Panc1 (cell line): Measurements from ENCODE around the gene IGSF21. TPM values are rescaled to one million over a fixed set of nuclear protein-coding genes. Genes with fewer than 3 reads are reported as not detected.

Experiments used
- ATAC-seq: fragments of 200-7000 bp; cut with Tn5 transposase; 2 replicates; pipeline ENCODE4 v1.9.1; 2020; ENCODE audit warnings: mild to moderate bottlenecking, moderate library complexity
- BruUV-seq: library from RNA; stranded (reverse); fragments of 400-500 nt; replicated peaks from 2 replicates; lab custom pipeline; 2021; lab: Mats Ljungman, UMichigan
- CTCF ChIA-PET: fragments of 300-600 bp; sonication (Branson Sonifier 250); formaldehyde crosslinking; loops from one replicate; lab custom pipeline; 2022; ENCODE audit warnings: antibody characterized with exemption; lab: Charles Lee
- POLR2A ChIA-PET: fragments of 300-600 bp; sonication (Branson Sonifier 250); formaldehyde crosslinking; loops from one replicate; lab custom pipeline; 2022; ENCODE audit warnings: antibody characterized with exemption; lab: Charles Lee
- DNase-seq: peaks from one replicate; pipeline ENCODE4 v3.0.0-alpha.2; 2010; ENCODE audit warnings: low read depth, low spot score
- H3K27ac ChIP-seq: 2 replicates; pipeline ENCODE4 v1.5.1; 2011; ENCODE audit warnings: mild to moderate bottlenecking, low read length, inconsistent platforms
- H3K27me3 ChIP-seq: fragments of 200-500 bp; sonication (Bioruptor generic); 2 replicates; pipeline ENCODE4 v1.6.0; 2014; ENCODE audit warnings: low read length, inconsistent platforms; ENCODE audit not compliant: control insufficient read depth, insufficient read depth
- H3K36me3 ChIP-seq: fragments of 200-500 bp; sonication (Bioruptor generic); 2 replicates; pipeline ENCODE4 v1.5.1; 2014; ENCODE audit warnings: inconsistent platforms, mild to moderate bottlenecking, low read length, moderate library complexity; ENCODE audit not compliant: control insufficient read depth, insufficient read depth
- H3K4me1 ChIP-seq: 2 replicates; pipeline ENCODE4 v1.5.1; 2011; ENCODE audit warnings: inconsistent platforms, mild to moderate bottlenecking, low read length, moderate library complexity; ENCODE audit not compliant: control insufficient read depth, insufficient read depth
- H3K4me3 ChIP-seq, 2 experiments: 2 replicates each; pipeline ENCODE4 v1.5.1; 2011 to 2012; ENCODE audit warnings: low read depth in 2 of 2, low read length in 2 of 2, mild to moderate bottlenecking in 2 of 2, inconsistent platforms in 1 of 2, moderate library complexity in 1 of 2
- H3K9me3 ChIP-seq: fragments of 200-500 bp; sonication (Bioruptor generic); 2 replicates; pipeline ENCODE4 v1.5.1; 2014; ENCODE audit warnings: low read depth, mild to moderate bottlenecking, inconsistent platforms, low read length, moderate library complexity; ENCODE audit not compliant: control insufficient read depth, insufficient read depth
- POLR2AphosphoS5 ChIP-seq: IDR thresholded peaks from 2 replicates; pipeline ENCODE4 v1.6.1; 2012; ENCODE audit warnings: mild to moderate bottlenecking, low read depth, low read length, moderate library complexity
- SIN3A ChIP-seq: IDR thresholded peaks from 2 replicates; pipeline ENCODE4 v1.6.1; 2012; ENCODE audit warnings: low read depth, mild to moderate bottlenecking, low read length, moderate library complexity, borderline replicate concordance; ENCODE audit not compliant: insufficient read depth
- TCF7L2 ChIP-seq: IDR thresholded peaks from 2 replicates; pipeline ENCODE4 v1.6.1; 2011; ENCODE audit warnings: mild to moderate bottlenecking, low read depth, low read length, inconsistent platforms
- in situ Hi-C: cut with HindIII; loops from 2 replicates; pipeline ENCODE4 v1.10.0; 2016; ENCODE audit warnings: low sequenced_read_pairs, low pct_unique_long_range_greater_than_20kb
- intact Hi-C: fragments of 100-400 bp; cut with micrococcal nuclease; formaldehyde crosslinking; loops from one replicate; pipeline ENCODE4 v1.10.0; 2022; ENCODE audit not compliant: unreplicated experiment
- total RNA-seq: library from RNA; stranded (reverse); gene quantifications from one replicate; pipeline ENCODE4 v1.2.1, GENCODE V29; 2021; ENCODE audit not compliant: unreplicated experiment
- TF ChIP-seq, protein P1 (sequence below): fragments of 450-650 bp; IDR thresholded peaks from 2 replicates; pipeline ENCODE4 v1.5.1; 2017; ENCODE audit warnings: mild to moderate bottlenecking
- TF ChIP-seq, protein P2 (sequence below), 2 experiments: IDR thresholded peaks; 2 replicates each; pipeline ENCODE4 v1.6.1; 2011 to 2012; ENCODE audit warnings: low read depth in 2 of 2, control low read depth in 1 of 2, low read length in 1 of 2, mild to moderate bottlenecking in 1 of 2, moderate library complexity in 1 of 2; ENCODE audit not compliant: insufficient read depth in 1 of 2

The IGSF21 gene
- total RNA-seq, 1 experiment from 2014 or later: not detected

DNA sequence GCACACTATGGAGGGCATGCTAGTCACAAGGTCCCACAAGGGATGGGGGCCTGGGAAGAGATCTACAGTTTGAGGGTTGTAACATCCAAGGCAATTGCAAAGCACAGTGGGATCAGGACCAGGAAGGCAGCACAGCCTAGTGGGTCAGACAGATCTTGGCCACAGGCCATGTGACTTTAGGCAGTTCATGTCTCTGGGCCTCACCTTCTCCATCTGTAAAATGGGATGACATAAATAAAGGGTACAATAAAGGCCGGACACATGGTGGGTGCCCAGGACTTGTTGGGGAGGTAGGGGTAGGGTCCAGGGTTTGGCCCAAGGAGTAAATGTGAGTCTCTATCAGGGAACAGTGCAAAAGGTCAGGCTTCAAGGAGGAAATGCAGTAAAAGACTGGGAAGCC, 18.1 kb upstream of the IGSF21 start:
- POLR2A ChIA-PET: no interaction called here

DNA sequence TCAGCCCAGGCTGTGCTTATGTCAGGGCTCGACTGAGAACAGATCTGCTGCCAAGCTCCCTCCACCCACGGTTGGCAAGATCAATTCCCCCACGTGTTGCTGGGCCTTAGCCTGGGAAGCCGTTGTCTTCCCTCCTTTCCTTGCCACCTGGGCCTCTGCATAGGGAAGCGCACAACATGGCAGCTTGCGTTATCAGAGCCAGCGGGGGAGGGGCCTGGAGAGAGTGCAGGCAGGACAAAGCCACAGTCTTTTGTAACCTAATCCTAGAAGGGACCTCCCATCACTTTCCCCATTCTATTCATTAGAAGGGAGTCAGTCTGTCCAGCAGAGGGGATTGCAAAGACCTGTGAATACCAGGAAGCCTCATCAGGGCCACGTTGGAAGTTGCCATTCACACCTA, 17.0 kb upstream of the IGSF21 start:
- CTCF ChIA-PET: no interaction called here
- no peak for ATAC-seq
- BruUV-seq: no TSS peak
- Histone ChIP-seq H3K4me1 (no peaks in the 10 kb centered on the region), H3K4me3 (no peak overlapping the region), H3K27me3 (no peaks in the 10 kb centered on the region; the same call in 1 of the 2 replicates), H3K36me3 (no peaks in the 10 kb centered on the region), H3K9me3 (no peaks in the 10 kb centered on the region), H3K27ac (no peak overlapping the region)
- POLR2A ChIA-PET: no interaction called here
- in situ Hi-C loops: no loop called here
- DNase-seq: no peak
- intact Hi-C loops: no loop called here
- TF ChIP-seq SIN3A: no peak
- TF ChIP-seq, protein P1, sequence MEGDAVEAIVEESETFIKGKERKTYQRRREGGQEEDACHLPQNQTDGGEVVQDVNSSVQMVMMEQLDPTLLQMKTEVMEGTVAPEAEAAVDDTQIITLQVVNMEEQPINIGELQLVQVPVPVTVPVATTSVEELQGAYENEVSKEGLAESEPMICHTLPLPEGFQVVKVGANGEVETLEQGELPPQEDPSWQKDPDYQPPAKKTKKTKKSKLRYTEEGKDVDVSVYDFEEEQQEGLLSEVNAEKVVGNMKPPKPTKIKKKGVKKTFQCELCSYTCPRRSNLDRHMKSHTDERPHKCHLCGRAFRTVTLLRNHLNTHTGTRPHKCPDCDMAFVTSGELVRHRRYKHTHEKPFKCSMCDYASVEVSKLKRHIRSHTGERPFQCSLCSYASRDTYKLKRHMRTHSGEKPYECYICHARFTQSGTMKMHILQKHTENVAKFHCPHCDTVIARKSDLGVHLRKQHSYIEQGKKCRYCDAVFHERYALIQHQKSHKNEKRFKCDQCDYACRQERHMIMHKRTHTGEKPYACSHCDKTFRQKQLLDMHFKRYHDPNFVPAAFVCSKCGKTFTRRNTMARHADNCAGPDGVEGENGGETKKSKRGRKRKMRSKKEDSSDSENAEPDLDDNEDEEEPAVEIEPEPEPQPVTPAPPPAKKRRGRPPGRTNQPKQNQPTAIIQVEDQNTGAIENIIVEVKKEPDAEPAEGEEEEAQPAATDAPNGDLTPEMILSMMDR: no peak
- TF ChIP-seq TCF7L2: no peak
- no peak for TF ChIP-seq POLR2AphosphoS5
- TF ChIP-seq, protein P2, sequence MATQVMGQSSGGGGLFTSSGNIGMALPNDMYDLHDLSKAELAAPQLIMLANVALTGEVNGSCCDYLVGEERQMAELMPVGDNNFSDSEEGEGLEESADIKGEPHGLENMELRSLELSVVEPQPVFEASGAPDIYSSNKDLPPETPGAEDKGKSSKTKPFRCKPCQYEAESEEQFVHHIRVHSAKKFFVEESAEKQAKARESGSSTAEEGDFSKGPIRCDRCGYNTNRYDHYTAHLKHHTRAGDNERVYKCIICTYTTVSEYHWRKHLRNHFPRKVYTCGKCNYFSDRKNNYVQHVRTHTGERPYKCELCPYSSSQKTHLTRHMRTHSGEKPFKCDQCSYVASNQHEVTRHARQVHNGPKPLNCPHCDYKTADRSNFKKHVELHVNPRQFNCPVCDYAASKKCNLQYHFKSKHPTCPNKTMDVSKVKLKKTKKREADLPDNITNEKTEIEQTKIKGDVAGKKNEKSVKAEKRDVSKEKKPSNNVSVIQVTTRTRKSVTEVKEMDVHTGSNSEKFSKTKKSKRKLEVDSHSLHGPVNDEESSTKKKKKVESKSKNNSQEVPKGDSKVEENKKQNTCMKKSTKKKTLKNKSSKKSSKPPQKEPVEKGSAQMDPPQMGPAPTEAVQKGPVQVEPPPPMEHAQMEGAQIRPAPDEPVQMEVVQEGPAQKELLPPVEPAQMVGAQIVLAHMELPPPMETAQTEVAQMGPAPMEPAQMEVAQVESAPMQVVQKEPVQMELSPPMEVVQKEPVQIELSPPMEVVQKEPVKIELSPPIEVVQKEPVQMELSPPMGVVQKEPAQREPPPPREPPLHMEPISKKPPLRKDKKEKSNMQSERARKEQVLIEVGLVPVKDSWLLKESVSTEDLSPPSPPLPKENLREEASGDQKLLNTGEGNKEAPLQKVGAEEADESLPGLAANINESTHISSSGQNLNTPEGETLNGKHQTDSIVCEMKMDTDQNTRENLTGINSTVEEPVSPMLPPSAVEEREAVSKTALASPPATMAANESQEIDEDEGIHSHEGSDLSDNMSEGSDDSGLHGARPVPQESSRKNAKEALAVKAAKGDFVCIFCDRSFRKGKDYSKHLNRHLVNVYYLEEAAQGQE (IDR thresholded peaks at IDR 0.05; ENCODE audit: insufficient read depth in 1 of 2, low read depth in 2 of 2, low read length in 1 of 2): no peak

More for the DNA sequence above, 18.1 kb upstream of the IGSF21 start:
- no peaks in the 10 kb centered on the region; the same call in 1 of the 2 replicates for H3K27me3 ChIP-seq
- no TSS peak for BruUV-seq
- no peak overlapping the region for H3K27ac ChIP-seq
- intact Hi-C loops (no loop called here), in situ Hi-C loops (no loop called here)
- no peaks in the 10 kb centered on the region for H3K9me3 ChIP-seq
- H3K4me3 ChIP-seq: no peak overlapping the region
- ATAC-seq (no peak), DNase-seq (no peak)
- no peaks in the 10 kb centered on the region for H3K36me3 ChIP-seq
- TF ChIP-seq SIN3A: no peak
- no peak for TF ChIP-seq TCF7L2
- TF ChIP-seq POLR2AphosphoS5: no peak
- TF ChIP-seq, protein P1: no peak
- TF ChIP-seq, protein P2 (IDR thresholded peaks at IDR 0.05; ENCODE audit: insufficient read depth in 1 of 2, low read depth in 2 of 2, low read length in 1 of 2): no peak
- CTCF ChIA-PET: no interaction called here
- no peaks in the 10 kb centered on the region for H3K4me1 ChIP-seq
